Mesothelial cell of epicardium (in vitro differentiated cells): Measurements from ENCODE around the gene ZNF547. TPM values are rescaled to one million over a fixed set of nuclear protein-coding genes. Genes with fewer than 3 reads are reported as not detected.
A peak's percentile ranks its signal among the peaks of the same experiment; 100 is the strongest.

Source experiments
- DNase-seq, 2 experiments: peaks; one replicate each; pipeline ENCODE4 v3.0.0; 2021; ENCODE audit warnings: low spot score in 2 of 2; ENCODE audit not compliant: unreplicated experiment in 2 of 2
- H3K27ac Mint-ChIP-seq: 2 replicates; pipeline ENCODE4 v1.8.0; 2021; ENCODE audit warnings: mixed read lengths
- H3K27me3 Mint-ChIP-seq: 2 replicates; pipeline ENCODE4 v1.8.0; 2021; ENCODE audit warnings: low read depth, mixed read lengths
- H3K36me3 Mint-ChIP-seq: 2 replicates; pipeline ENCODE4 v1.8.0; 2021; ENCODE audit warnings: mixed read lengths
- H3K4me1 Mint-ChIP-seq: 2 replicates; pipeline ENCODE4 v1.8.0; 2021; ENCODE audit warnings: mixed read lengths
- H3K4me3 Mint-ChIP-seq: 2 replicates; pipeline ENCODE4 v1.8.0; 2021; ENCODE audit warnings: mild to moderate bottlenecking, moderate library complexity, mixed read lengths
- H3K9me3 Mint-ChIP-seq: 2 replicates; pipeline ENCODE4 v1.8.0; 2021; ENCODE audit warnings: mixed read lengths
- total RNA-seq: library from RNA; stranded (reverse); gene quantifications from 3 replicates; pipeline ENCODE4 v1.2.1, GENCODE V29; 2021
- TF ChIP-seq, protein P1 (sequence below): fragments of 200-600 bp; sonication (generic); IDR thresholded peaks from one replicate; pipeline ENCODE4 v1.5.0; 2021; ENCODE audit warnings: antibody characterized with exemption; ENCODE audit not compliant: unreplicated experiment

ZNF547 gene
- total RNA-seq, 1 donor from 2014 or later, result 3.9 TPM

DNA sequence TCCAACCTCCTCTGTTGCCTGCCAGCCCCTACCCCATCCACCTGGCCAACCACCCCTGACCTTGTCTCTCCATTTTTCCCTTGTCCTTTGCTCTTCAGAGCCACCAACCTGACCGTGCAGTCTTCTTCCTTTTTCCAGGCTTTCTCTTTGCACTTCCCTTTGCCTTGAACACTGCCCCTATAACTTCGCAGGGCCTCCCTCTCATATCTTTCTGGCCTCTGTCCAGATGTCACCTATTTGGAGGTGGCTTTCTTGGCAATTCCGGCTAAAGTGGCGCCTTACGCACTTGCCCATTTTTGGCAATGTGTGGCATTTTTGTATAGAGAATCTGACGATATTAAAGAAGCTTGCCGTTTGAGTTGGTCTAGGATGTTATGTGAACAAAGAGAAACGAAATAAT, 42.2 kb upstream of the ZNF547 start:
- Mint-ChIP-seq H3K27me3 (peaks cover 15% of the 10 kb centered on the region), H3K4me3 (peak overlapping the region; percentile 93), H3K36me3 (peaks cover 15% of the 10 kb centered on the region), H3K27ac (peak overlapping the region; percentile 99), H3K9me3 (no peaks in the 10 kb centered on the region), H3K4me1 (peaks cover 27% of the 10 kb centered on the region)
- DNase-seq, result no peak
- TF ChIP-seq, protein P1, sequence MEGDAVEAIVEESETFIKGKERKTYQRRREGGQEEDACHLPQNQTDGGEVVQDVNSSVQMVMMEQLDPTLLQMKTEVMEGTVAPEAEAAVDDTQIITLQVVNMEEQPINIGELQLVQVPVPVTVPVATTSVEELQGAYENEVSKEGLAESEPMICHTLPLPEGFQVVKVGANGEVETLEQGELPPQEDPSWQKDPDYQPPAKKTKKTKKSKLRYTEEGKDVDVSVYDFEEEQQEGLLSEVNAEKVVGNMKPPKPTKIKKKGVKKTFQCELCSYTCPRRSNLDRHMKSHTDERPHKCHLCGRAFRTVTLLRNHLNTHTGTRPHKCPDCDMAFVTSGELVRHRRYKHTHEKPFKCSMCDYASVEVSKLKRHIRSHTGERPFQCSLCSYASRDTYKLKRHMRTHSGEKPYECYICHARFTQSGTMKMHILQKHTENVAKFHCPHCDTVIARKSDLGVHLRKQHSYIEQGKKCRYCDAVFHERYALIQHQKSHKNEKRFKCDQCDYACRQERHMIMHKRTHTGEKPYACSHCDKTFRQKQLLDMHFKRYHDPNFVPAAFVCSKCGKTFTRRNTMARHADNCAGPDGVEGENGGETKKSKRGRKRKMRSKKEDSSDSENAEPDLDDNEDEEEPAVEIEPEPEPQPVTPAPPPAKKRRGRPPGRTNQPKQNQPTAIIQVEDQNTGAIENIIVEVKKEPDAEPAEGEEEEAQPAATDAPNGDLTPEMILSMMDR, result no peak

DNA sequence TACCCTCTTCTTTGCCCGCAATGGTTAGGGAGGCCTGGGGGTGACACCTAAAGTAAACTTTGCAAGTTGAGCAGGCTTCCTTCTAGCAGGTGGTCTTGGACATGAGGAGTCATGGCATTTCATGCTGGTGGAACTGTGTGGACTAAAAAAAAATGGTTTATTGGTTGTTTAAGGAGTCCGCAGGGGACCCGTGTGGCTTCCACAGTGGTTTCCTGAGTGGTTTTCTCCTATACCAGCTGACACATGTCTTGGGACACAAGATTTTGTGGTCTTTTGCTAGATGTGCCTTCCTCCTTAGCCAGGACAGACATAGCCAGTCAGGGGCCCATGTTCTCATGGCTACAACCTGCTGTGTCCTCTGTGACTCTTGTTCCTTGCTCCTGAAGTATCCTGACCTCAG, 41.6 kb upstream of the ZNF547 start:
- TF ChIP-seq, protein P1, result no peak
- peaks cover 27% of the 10 kb centered on the region for H3K4me1 Mint-ChIP-seq
- H3K4me3 Mint-ChIP-seq, result peak overlapping the region; percentile 93
- no peak for DNase-seq
- peak overlapping the region; percentile 99 for H3K27ac Mint-ChIP-seq
- H3K9me3 Mint-ChIP-seq, result no peaks in the 10 kb centered on the region
- peaks cover 10% of the 10 kb centered on the region for H3K27me3 Mint-ChIP-seq
- H3K36me3 Mint-ChIP-seq, result peaks cover 18% of the 10 kb centered on the region

DNA sequence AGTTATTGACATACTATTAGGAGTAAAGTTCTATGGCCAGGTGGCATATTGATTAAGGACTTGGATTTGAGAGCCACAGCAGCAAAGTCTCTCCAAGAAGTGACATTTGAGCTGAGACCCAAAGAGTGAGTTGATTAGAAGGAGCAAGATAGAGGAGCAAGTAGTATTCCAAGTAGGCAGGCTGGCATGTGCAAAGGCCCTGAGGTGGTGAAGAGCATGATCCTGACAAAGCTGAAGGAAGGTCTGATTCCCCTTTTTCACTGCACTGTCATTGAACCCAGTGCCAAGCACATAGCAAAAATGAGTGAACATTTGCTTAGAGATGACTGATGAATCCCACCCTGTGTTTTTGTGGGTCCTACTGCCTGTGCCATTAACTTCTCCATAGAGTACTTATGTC, 38.4 kb upstream of the ZNF547 start:
- TF ChIP-seq, protein P1, result no peak
- Mint-ChIP-seq H3K4me1 (peaks cover 23% of the 10 kb centered on the region), H3K27me3 (no peaks in the 10 kb centered on the region), H3K36me3 (peaks cover 46% of the 10 kb centered on the region), H3K4me3 (no peak overlapping the region), H3K9me3 (peaks cover 16% of the 10 kb centered on the region), H3K27ac (no peak overlapping the region)
- DNase-seq, result no peak

DNA sequence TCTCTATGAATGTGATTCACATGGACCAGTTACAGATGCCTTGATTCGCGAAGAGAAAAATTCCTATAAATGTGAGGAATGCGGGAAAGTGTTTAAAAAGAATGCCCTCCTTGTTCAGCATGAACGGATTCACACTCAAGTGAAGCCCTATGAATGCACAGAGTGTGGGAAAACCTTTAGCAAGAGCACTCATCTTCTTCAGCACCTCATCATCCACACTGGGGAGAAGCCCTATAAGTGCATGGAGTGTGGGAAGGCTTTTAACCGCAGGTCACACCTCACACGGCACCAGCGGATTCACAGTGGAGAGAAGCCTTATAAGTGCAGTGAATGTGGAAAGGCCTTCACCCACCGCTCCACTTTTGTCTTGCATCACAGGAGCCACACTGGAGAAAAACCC, 35.4 kb upstream of the ZNF547 start:
- peaks cover 54% of the 10 kb centered on the region for H3K36me3 Mint-ChIP-seq
- H3K4me3 Mint-ChIP-seq, result no peak overlapping the region
- TF ChIP-seq, protein P1, result no peak

DNA sequence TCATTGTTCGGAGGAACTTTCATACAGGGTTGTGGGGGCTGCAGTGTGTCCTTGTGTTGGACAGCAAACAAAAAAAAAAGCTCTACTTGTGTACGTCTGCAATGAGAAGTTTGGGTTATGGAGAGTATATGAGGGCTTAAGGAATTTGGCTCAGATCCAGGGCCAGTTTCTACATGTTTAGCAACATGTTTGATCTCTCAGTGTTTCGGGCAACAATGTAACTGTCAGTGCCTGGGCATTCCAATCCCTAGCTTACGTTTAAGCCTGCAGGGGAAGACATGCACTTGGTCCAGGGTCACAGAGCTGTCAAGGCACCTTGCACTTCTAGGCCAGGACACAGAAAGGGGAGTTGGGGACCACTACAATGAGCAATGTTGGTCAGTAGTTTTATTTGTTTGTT, 29.2 kb upstream of the ZNF547 start:
- H3K4me1 Mint-ChIP-seq, result peaks cover 12% of the 10 kb centered on the region
- peak overlapping the region; percentile 27 for H3K4me3 Mint-ChIP-seq
- no peaks in the 10 kb centered on the region for H3K27me3 Mint-ChIP-seq
- no peak for DNase-seq
- peaks cover 17% of the 10 kb centered on the region for H3K36me3 Mint-ChIP-seq
- TF ChIP-seq, protein P1, result no peak
- peak overlapping the region; percentile 96 for H3K27ac Mint-ChIP-seq
- peaks cover under 1% of the 10 kb centered on the region for H3K9me3 Mint-ChIP-seq

More for the DNA sequence above, 35.4 kb upstream of the ZNF547 start:
- no peak for DNase-seq
- no peak overlapping the region for H3K27ac Mint-ChIP-seq
- H3K9me3 Mint-ChIP-seq, result peaks cover 16% of the 10 kb centered on the region
- H3K27me3 Mint-ChIP-seq, result no peaks in the 10 kb centered on the region
- H3K4me1 Mint-ChIP-seq, result no peaks in the 10 kb centered on the region

DNA sequence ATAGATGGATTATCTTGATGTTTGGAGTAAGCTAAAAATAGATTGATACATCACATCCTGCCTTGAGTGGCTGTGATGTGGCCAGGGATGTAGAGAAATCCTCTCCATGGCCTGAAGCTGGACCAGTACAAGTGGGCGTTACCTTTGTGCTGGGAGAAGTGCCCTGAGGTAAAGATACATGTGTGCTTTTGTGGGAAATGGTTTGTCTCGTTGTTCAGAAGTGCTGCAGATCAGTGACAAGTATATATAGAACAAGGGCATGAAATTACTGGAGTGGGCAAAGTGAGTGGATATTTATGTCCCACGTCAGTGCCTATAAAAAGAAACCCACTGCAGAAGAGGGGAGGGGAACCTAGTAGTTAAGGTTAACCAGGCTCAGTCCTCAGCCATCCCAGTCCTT, 24.5 kb upstream of the ZNF547 start:
- Mint-ChIP-seq H3K4me1 (peaks cover 10% of the 10 kb centered on the region), H3K27me3 (peaks cover 8% of the 10 kb centered on the region), H3K4me3 (no peak overlapping the region), H3K9me3 (no peaks in the 10 kb centered on the region), H3K36me3 (peaks cover 1% of the 10 kb centered on the region), H3K27ac (no peak overlapping the region)
- DNase-seq, result no peak
- TF ChIP-seq, protein P1, result no peak
